Testis (tissue), 5 donors: ENCODE results near the gene ZNF300. TPM values are rescaled to one million over a fixed set of nuclear protein-coding genes. Genes with fewer than 3 reads are reported as not detected.
A peak's percentile ranks its signal among the peaks of the same experiment; 100 is the strongest.

Source experiments
- DNase-seq: peaks from one replicate; pipeline ENCODE4 v3.0.0-alpha.2; 2019
- H3K27ac ChIP-seq, 2 donors: fragments of 200-600 bp; sonication (generic); one replicate each; pipeline ENCODE4 v1.5.1; 2019
- H3K27me3 ChIP-seq: fragments of 200-600 bp; sonication (generic); one replicate; pipeline ENCODE4 v1.5.1; 2019
- H3K36me3 ChIP-seq: fragments of 200-600 bp; sonication (generic); one replicate; pipeline ENCODE4 v1.5.1; 2017; ENCODE audit warnings: low read depth; ENCODE audit errors: missing control alignments
- H3K4me1 ChIP-seq: fragments of 200-600 bp; sonication (generic); one replicate; pipeline ENCODE4 v1.5.1; 2019
- H3K4me3 ChIP-seq, 2 donors: fragments of 200-600 bp; sonication (generic); one replicate each; pipeline ENCODE4 v1.5.1; 2017 to 2019
- H3K9me3 ChIP-seq: fragments of 200-600 bp; sonication (generic); one replicate; pipeline ENCODE4 v1.5.1; 2017
- POLR2A ChIP-seq: fragments of 450-650 bp; IDR thresholded peaks from one replicate; pipeline ENCODE4 v1.6.1; 2017; ENCODE audit warnings: antibody characterized with exemption, mild to moderate bottlenecking, moderate library complexity
- WGBS, 2 donors: methylation state at CpG; one replicate each; pipeline ENCODE4 v1.1.5; 2018; 5-methylcytosine and 5-hydroxymethylcytosine counted together
- intact Hi-C: fragments of 100-400 bp; cut with DNase I; formaldehyde crosslinking; loops from one replicate; pipeline ENCODE4 v1.15.1; 2023; ENCODE audit warnings: low total_unique reads
- long read RNA-seq, 2 donors: transcript quantifications; one replicate each; lab custom pipeline, GENCODE V29; 2026
- polyA plus RNA-seq: library from polyadenylated mRNA; stranded (reverse); fragments of 350-450 nt; fragmentation: Illumina TruSeq; extraction: RNeasy Lipid Tissue Mini Kit (QIAGEN cat#74804); gene quantifications from one replicate; pipeline ENCODE4 v1.2.3, GENCODE V29; 2014; ENCODE audit warnings: low read depth, low replicate concordance; ENCODE audit not compliant: insufficient read depth
- total RNA-seq, 2 donors: library from RNA; depleted of rRNA; stranded (reverse); fragments of >200 nt; gene quantifications; one replicate each; pipeline ENCODE4 v1.2.3, GENCODE V29; 2016
- TF ChIP-seq, protein P1 (sequence below), 3 experiments: fragments of 450-650 bp in 2 of 3; fragments of 200-600 bp in 1 of 3; sonication (generic) in 1 of 3; IDR thresholded peaks; one replicate each; pipeline ENCODE4 v1.5.1; 2016 to 2019; ENCODE audit warnings: antibody characterized with exemption in 3 of 3, mild to moderate bottlenecking in 2 of 3, moderate library complexity in 1 of 3

ZNF300 gene
- total RNA-seq (10 to 100 TPM; 13.2 to 15.8 TPM), polyA plus RNA-seq (8.3 TPM)
- long read RNA-seq, donor 1, full-length matches to known transcripts, result 2 of 8 reads
- long read RNA-seq, donor 1, partial matches to known transcripts, result 0 of 8 reads
- long read RNA-seq, donor 1, other reads (novel, unspliced or antisense), result 6 of 8 reads
- long read RNA-seq, donor 2, full-length matches to known transcripts, result 2 of 2 reads
- long read RNA-seq, donor 2, partial matches to known transcripts, result 0 of 2 reads
- long read RNA-seq, donor 2, other reads (novel, unspliced or antisense), result 0 of 2 reads

DNA sequence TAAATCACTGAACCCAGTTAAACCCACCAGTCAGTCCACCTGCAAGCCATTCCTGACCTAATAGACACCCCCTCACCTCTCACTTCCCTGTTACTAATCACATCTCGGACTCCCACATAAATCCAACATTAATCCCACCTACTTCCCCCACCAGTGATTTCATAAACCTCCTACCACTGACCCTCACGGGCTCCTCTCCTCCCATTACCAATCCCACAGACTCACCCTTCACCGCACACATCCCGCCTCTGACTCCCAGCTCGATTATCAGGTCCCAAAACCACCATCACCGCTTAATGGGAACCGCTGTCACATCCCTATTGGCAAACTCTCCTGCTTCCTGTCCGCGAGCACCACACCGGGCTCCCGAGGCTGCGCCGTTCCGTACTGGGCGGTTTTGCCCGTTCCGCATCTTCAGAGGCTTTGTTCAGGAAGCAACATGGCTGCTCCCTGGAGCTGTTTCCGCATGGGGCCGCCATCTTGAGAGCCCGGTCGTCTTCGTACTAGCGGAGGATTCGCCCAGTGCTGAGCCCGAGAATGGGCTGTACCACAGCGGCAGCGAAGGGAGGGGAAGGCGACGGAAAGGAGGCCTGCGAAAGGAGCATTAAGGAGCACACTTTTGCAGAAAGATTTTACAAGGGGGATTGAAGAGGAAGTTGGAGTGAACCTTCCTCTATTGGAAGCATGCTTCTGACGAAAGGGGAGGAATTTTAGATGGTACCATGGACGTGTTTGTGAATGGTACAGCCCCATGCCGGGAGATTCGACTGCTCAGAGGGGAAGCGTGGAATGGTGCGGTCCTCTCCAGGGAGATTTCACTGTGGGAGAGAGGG is at the start of gene ZNF300:
Gene ZNF300, minus strand, starts transcription at position 502 of the 833 bp plus-strand sequence. CDS start 1,825 bp downstream, outside the sequence.
- Histone ChIP-seq H3K36me3 (no peaks in the 10 kb centered on the region), H3K4me3 (peak within 1 kb of the TSS; percentile 59 to 74), H3K27ac (peak within 1 kb of the TSS; percentile 79 to 81), H3K27me3 (no peaks in the 10 kb centered on the region), H3K4me1 (no peaks in the 10 kb centered on the region), H3K9me3 (no peaks in the 10 kb centered on the region)
- 1 to 7% methylated on average over 36 of the region's 36 CpGs for WGBS, 2 donors
- DNase-seq, result peak; percentile 96
- TF ChIP-seq, protein P1, sequence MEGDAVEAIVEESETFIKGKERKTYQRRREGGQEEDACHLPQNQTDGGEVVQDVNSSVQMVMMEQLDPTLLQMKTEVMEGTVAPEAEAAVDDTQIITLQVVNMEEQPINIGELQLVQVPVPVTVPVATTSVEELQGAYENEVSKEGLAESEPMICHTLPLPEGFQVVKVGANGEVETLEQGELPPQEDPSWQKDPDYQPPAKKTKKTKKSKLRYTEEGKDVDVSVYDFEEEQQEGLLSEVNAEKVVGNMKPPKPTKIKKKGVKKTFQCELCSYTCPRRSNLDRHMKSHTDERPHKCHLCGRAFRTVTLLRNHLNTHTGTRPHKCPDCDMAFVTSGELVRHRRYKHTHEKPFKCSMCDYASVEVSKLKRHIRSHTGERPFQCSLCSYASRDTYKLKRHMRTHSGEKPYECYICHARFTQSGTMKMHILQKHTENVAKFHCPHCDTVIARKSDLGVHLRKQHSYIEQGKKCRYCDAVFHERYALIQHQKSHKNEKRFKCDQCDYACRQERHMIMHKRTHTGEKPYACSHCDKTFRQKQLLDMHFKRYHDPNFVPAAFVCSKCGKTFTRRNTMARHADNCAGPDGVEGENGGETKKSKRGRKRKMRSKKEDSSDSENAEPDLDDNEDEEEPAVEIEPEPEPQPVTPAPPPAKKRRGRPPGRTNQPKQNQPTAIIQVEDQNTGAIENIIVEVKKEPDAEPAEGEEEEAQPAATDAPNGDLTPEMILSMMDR (IDR thresholded peaks at IDR 0.05), result no peak
- peak; percentile 38 for TF ChIP-seq POLR2A
- intact Hi-C loops, result no loop called here

- no peaks in the 10 kb centered on the region for H3K9me3 ChIP-seq
- H3K4me3 ChIP-seq, result no peak overlapping the region
- H3K36me3 ChIP-seq, result no peaks in the 10 kb centered on the region
- no peak for DNase-seq
- TF ChIP-seq, protein P1 (IDR thresholded peaks at IDR 0.05), result no peak
- no peak for TF ChIP-seq POLR2A
- WGBS, 2 donors, result 71 to 77% methylated on average over 2 of the region's 2 CpGs
- H3K27ac ChIP-seq, result no peak overlapping the region
- intact Hi-C loops, result no loop called here
- no peaks in the 10 kb centered on the region for H3K27me3 ChIP-seq
- no peaks in the 10 kb centered on the region for H3K4me1 ChIP-seq
Measured at GRCh38 chr5:150948539-150948938, 43.8 kb upstream of the ZNF300 start.

GRCh38 chr5:150946351-150946905 is 41.6 kb upstream of the ZNF300 start:
- DNase-seq, result peak; percentile 95
- intact Hi-C loops, result no loop called here
- no peaks in the 10 kb centered on the region for H3K4me1 ChIP-seq
- peak overlapping the region; percentile 63 to 71 for H3K4me3 ChIP-seq
- no peaks in the 10 kb centered on the region for H3K36me3 ChIP-seq
- no peaks in the 10 kb centered on the region for H3K9me3 ChIP-seq
- TF ChIP-seq, protein P1 (IDR thresholded peaks at IDR 0.05), result no peak
- TF ChIP-seq POLR2A, result no peak
- H3K27ac ChIP-seq, result peak overlapping the region; percentile 91 to 93
- no peaks in the 10 kb centered on the region for H3K27me3 ChIP-seq
- WGBS, 2 donors, result 2 to 5% methylated on average over 23 to 34 of the region's 34 CpGs

DNA sequence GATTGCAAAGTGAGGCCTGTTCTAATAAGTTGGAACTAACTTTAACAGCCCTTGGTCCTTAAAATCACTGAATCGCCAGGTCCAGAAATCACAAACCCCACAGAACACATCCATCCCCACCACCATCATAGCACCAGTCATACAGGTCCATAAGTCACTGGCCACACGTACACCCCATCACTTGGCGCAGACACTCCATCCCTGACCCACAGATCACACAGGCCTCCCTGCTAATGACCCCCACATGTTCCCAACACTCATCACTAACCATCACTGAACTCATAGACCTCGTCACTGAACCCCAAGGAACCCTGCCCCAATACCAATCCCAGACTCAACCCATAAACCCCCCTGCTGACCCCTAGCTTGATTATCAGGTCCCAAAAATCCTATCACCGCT is 41.2 kb upstream of the ZNF300 start:
- intact Hi-C loops, result no loop called here
- no peaks in the 10 kb centered on the region for H3K9me3 ChIP-seq
- WGBS, 2 donors, result 24% methylated on average over 5 of the region's 5 CpGs

More for the DNA sequence above, 41.2 kb upstream of the ZNF300 start:
- TF ChIP-seq POLR2A, result no peak
- TF ChIP-seq, protein P1 (IDR thresholded peaks at IDR 0.05), result no peak
- no peaks in the 10 kb centered on the region for H3K36me3 ChIP-seq
- H3K27ac ChIP-seq, result peak overlapping the region; percentile 91 to 93
- no peaks in the 10 kb centered on the region for H3K27me3 ChIP-seq
- DNase-seq, result peak; percentile 48
- H3K4me1 ChIP-seq, result no peaks in the 10 kb centered on the region
- H3K4me3 ChIP-seq, result peak overlapping the region; percentile 63 to 71
